Parathyroid adenoma (tissue), 2 donors: ENCODE measurements around the gene NBEA.

Source experiments
- H2AFZ ChIP-seq: fragments of 300-600 bp; sonication (generic); one replicate; pipeline ENCODE4 v1.7.0; 2017; ENCODE audit warnings: antibody characterized with exemption, mild to moderate bottlenecking
- H3K27ac ChIP-seq: fragments of 300-600 bp; sonication (generic); one replicate; pipeline ENCODE4 v1.7.0; 2017
- H3K27me3 ChIP-seq: fragments of 300-600 bp; sonication (generic); one replicate; pipeline ENCODE4 v1.7.0; 2017; ENCODE audit warnings: low read length; ENCODE audit not compliant: control insufficient read depth, insufficient read depth
- H3K36me3 ChIP-seq: fragments of 300-600 bp; sonication (generic); one replicate; pipeline ENCODE4 v1.7.0; 2017; ENCODE audit warnings: low read length; ENCODE audit not compliant: control insufficient read depth, insufficient read depth
- H3K4me1 ChIP-seq: fragments of 300-600 bp; sonication (generic); one replicate; pipeline ENCODE4 v1.7.0; 2017; ENCODE audit warnings: control low read depth
- H3K4me2 ChIP-seq: fragments of 300-600 bp; sonication (generic); one replicate; pipeline ENCODE4 v1.7.0; 2017; ENCODE audit warnings: low read length
- H3K4me3 ChIP-seq: fragments of 300-600 bp; sonication (generic); one replicate; pipeline ENCODE4 v1.7.0; 2017; ENCODE audit warnings: low read depth, low read length
- H3K79me2 ChIP-seq: fragments of 300-600 bp; sonication (generic); one replicate; pipeline ENCODE4 v1.7.0; 2017; ENCODE audit warnings: control low read depth
- H3K9ac ChIP-seq: fragments of 300-600 bp; sonication (generic); one replicate; pipeline ENCODE4 v1.7.0; 2017; ENCODE audit warnings: mild to moderate bottlenecking
- H3K9me3 ChIP-seq: fragments of 300-600 bp; sonication (generic); one replicate; pipeline ENCODE4 v1.7.0; 2017; ENCODE audit warnings: low read length; ENCODE audit not compliant: control insufficient read depth
- CTCF ChIP-seq: fragments of 300-600 bp; sonication (generic); IDR thresholded peaks from one replicate; pipeline ENCODE4 v1.7.0; 2017; ENCODE audit warnings: antibody characterized with exemption, mild to moderate bottlenecking
- donor health status: primary hyperparathyroidism.

Gene NBEA

GRCh38 chr13:35554972-35555623 is 613.0 kb downstream of the NBEA start:
- Histone ChIP-seq H3K27ac (no peak overlapping the region), H3K9me3 (no peaks in the 10 kb centered on the region), H3K4me2 (no peak overlapping the region), H3K36me3 (no peaks in the 10 kb centered on the region), H3K9ac (no peak overlapping the region), H3K27me3 (no peaks in the 10 kb centered on the region), H3K4me3 (no peak overlapping the region), H3K4me1 (no peaks in the 10 kb centered on the region), H3K79me2 (no peaks in the 10 kb centered on the region), H2AFZ (no peak overlapping the region)
- no peak for TF ChIP-seq CTCF

- H3K9ac ChIP-seq = no peak overlapping the region
- no peaks in the 10 kb centered on the region for H3K9me3 ChIP-seq
- H3K4me3 ChIP-seq = no peak overlapping the region
- H3K4me2 ChIP-seq = no peak overlapping the region
- H3K27me3 ChIP-seq = no peaks in the 10 kb centered on the region
- no peaks in the 10 kb centered on the region for H3K79me2 ChIP-seq
- H3K36me3 ChIP-seq = no peaks in the 10 kb centered on the region
- TF ChIP-seq CTCF = no peak
- no peak overlapping the region for H2AFZ ChIP-seq
- no peaks in the 10 kb centered on the region for H3K4me1 ChIP-seq
- H3K27ac ChIP-seq = no peak overlapping the region
Measured at GRCh38 chr13:35557475-35557874, 615.4 kb downstream of the NBEA start.

GRCh38 chr13:35561540-35561939 is 619.5 kb downstream of the NBEA start:
- Histone ChIP-seq H3K36me3 (no peaks in the 10 kb centered on the region), H3K9ac (no peak overlapping the region)

GRCh38 chr13:35565273-35565672 is 623.2 kb downstream of the NBEA start:
- Histone ChIP-seq H3K27me3 (no peaks in the 10 kb centered on the region), H3K4me2 (no peak overlapping the region), H3K9me3 (no peaks in the 10 kb centered on the region), H3K79me2 (no peaks in the 10 kb centered on the region), H3K4me3 (no peak overlapping the region), H3K36me3 (no peaks in the 10 kb centered on the region), H2AFZ (no peak overlapping the region), H3K4me1 (no peaks in the 10 kb centered on the region), H3K9ac (no peak overlapping the region), H3K27ac (no peak overlapping the region)
- TF ChIP-seq CTCF = no peak

More at GRCh38 chr13:35561540-35561939, 619.5 kb downstream of the NBEA start:
- H2AFZ ChIP-seq = no peak overlapping the region
- H3K4me2 ChIP-seq = no peak overlapping the region
- H3K4me1 ChIP-seq = no peaks in the 10 kb centered on the region
- H3K9me3 ChIP-seq = no peaks in the 10 kb centered on the region
- no peak for TF ChIP-seq CTCF
- H3K4me3 ChIP-seq = no peak overlapping the region
- no peaks in the 10 kb centered on the region for H3K79me2 ChIP-seq
- no peak overlapping the region for H3K27ac ChIP-seq
- no peaks in the 10 kb centered on the region for H3K27me3 ChIP-seq

GRCh38 chr13:35566340-35566739 is 624.3 kb downstream of the NBEA start:
- no peak for TF ChIP-seq CTCF
- Histone ChIP-seq H3K27me3 (no peaks in the 10 kb centered on the region), H3K4me3 (no peak overlapping the region)

More at GRCh38 chr13:35566340-35566739, 624.3 kb downstream of the NBEA start:
- H3K9ac ChIP-seq = no peak overlapping the region
- H3K36me3 ChIP-seq = no peaks in the 10 kb centered on the region
- H3K9me3 ChIP-seq = no peaks in the 10 kb centered on the region
- no peak overlapping the region for H3K4me2 ChIP-seq
- H3K27ac ChIP-seq = no peak overlapping the region
- no peaks in the 10 kb centered on the region for H3K4me1 ChIP-seq
- H3K79me2 ChIP-seq = no peaks in the 10 kb centered on the region
- H2AFZ ChIP-seq = no peak overlapping the region
